ENCODE results near the gene FNDC11.
"Not testable (repeated sequence)": the region's sequence is repeated elsewhere in the genome, so short reads cannot be mapped to it uniquely, and the experiment has no call there.

FNDC11 gene

DNA sequence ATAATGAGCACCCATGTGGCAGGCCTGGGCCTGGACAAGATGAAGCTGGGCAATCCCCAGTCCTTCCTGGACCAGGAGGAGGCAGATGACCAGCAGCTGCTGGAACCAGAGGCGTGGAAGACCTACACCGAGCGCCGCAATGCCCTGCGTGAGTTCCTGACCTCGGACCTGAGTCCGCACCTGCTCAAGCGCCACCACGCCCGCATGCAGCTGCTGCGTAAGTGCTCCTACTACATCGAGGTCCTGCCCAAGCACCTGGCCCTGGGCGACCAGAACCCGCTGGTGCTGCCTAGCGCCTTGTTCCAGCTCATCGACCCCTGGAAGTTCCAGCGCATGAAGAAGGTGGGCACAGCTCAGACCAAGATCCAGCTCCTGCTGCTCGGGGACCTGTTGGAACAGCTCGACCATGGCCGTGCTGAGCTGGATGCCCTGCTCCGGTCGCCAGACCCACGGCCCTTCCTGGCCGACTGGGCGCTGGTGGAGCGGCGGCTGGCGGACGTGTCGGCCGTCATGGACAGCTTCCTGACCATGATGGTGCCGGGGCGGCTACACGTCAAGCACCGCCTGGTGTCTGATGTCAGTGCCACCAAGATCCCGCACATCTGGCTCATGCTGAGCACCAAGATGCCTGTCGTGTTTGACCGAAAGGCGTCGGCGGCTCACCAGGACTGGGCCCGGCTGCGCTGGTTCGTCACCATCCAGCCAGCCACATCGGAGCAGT lies 1.9 kb downstream of the FNDC11 start:
- no peak for DNase-seq

GRCh38 chr20:63556873-63557478 lies 3.0 kb downstream of the FNDC11 start:
- DNase-seq: no peak

DNA sequence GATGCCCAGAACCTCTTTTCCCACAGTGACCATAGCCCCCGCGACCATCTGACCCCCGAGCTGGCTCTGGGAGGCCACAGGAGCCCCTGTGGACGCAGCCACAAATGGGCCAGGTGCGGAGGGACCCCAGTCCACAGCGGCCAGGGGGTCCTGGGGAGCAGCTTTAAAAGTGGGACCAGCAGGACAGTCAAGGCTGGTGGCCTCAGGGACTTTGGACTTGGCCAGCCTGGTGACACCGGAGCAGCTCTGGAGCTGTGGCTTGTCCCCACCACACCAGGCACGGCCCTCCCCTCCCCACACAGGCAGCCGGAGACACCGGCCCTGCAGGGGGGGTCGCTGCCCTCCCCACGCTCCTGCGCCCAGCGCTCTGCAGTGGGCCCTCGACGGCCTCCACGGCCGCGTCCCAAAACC lies 3.5 kb downstream of the FNDC11 start:
- no peak for DNase-seq

DNA sequence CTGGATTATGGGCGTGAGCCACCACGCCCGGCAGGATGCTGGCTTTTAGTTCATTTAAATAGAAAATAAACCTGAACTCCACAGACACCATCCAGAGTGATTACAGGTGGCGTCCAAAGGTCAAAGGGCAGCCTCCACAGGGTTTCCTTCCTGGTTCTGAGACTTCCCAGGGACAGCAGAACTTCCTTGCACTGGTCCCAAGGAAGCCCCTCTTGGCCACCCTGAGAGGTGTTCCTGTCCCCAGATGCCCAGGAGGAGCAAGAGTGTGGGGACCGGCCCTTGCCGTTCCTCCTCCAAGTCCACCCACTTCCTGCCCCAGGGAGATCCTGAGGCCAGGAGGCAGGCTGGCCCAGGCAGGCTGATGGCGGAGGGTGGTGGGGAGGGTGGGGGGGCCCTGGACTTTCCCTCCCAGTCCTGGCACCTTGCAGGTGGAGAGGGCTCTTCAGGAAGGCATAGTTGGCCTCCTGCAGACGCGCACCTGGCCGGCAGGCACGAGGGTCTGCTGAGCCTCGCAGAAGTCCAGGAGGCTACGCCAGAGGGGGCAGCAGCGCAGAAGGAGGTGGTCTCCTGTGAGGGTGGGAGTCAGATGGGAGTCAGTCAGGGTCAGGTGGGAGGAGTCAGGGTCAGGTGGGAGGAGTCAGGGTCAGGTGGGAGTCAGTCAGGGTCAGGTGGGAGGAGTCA lies 5.0 kb downstream of the FNDC11 start:
- no peak for DNase-seq

DNA sequence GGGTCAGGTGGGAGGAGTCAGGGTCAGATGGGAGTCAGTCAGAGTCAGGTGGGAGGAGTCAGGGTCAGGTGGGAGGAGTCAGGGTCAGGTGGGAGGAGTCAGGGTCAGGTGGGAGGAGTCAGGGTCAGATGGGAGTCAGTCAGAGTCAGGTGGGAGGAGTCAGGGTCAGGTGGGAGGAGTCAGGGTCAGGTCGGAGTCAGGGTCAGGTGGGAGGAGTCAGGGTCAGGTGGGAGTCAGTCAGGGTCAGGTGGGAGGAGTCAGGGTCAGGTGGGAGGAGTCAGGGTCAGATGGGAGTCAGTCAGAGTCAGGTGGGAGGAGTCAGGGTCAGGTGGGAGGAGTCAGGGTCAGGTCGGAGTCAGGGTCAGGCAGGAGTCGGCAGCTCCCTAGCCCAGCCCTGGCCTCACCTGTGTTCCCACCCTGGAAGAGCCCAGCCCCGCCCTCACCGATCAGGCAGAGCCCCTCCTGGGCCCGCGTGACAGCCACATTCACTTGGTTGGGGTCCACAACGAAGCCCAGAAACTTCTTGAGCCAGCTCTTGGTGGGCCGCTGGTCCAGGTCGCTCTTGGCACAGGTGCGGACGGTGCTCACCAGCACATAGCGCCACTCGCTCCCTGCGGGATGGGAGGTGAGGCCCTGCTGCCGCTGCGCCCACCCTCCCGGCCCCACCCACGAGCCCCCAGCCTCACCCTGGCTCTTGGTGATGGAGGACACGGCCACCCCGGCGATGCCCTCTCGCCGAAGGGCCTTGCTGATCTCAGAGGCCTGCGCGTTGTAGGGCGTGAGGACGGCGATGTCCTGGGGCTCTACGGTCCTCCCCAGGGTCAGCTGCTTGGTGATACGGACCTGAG lies 5.8 kb downstream of the FNDC11 start:
- not testable (repeated sequence) for DNase-seq

DNA sequence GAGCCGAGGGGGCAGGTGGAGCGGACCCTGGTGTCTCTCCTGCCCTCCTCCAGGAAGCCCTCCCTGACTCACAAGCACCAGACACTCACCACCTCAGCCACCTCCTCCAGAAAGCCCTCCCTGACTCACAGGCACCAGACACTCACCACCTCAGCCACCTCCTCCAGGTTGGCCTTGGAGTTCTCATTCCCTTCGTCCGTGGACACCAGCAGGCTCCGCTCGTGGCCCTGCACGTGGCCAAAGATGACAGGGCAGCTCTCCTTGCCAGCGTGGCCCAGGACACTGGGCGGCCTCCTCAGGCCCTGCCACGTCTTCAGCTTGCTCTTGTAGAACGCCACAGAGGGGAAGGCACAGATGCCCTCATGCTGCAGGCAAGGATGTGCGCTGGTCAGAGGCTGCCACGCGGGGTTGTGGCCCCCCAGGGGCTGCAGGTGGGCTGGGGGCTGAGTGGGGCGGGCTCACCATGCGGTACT lies 6.4 kb downstream of the FNDC11 start:
- no peak for DNase-seq

GRCh38 chr20:63560856-63561609 lies 7.1 kb downstream of the FNDC11 start:
- no peak for DNase-seq

GRCh38 chr20:63561624-63562396 lies 7.9 kb downstream of the FNDC11 start:
- DNase-seq: no peak

DNA sequence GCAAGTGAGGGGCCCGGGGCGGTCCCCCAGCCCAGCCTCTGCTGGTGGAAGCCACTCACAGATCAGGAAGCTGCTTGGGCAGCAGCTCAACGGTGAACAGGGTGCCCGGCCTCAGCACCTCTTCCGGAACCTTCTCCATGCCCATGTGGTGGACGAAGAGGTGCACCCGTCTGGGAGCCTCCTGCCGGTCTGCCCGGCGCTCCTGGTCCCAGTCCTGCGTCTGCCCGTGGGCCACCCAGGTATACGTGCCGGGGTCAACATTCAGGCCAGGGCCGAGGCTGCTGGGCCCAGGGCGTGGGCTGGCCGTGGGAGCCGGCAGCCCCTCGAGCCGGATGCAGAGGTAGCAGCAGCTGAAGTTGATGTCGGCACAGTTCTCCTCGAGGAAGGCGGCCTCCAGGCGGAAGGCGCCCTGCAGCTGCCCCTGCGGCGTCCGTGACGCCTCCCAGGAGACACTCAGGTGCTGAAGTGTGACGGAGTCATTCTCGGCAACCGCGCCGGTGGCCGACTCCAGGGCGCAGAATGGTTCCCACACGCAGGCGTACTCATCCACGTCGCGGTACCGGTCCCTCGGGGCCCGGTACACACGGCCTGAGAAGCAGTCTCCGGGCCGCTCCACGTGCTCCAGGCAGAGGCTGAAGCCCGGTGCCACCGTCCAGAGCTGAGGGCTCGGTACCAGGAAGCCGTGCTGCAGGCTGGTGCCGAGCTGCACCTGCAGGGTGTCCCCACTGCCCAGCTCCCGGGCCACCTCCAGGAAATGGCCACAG lies 8.7 kb downstream of the FNDC11 start:
- DNase-seq: no peak

DNA sequence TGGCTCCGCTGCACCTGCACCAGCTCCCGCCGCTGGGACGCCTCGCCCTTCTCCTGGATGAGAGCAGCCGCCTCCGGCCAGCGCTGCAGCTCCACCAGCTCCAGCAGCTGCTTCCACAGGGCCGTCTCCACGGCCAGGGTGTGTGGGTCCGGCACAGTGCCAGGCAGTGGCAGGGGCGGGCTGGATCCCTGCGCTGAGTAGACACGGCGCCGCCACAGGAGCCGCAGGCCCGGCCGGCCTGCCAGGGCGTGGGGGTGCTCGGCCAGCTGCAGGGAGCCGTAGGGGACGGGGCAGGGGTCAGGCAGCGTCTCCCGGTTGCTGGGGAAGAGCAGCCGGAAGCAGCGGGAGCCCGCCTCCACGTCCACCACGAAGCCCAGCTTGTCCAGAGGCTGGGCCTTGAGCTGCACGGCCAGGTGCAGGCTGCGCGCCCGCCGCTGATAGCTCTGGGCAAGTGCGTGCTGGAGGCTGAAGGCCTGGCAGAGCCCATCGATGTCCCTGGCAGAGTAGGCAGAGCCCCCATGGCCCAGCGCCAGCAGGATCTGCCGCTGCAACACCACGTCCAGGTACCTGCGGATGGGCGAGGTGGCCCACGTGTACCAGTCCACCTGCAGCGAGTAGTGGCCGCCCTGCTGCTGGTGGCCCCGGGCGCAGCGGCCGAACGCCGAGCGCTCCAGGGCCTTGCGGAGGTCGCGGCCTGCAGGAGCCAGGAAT lies 9.4 kb downstream of the FNDC11 start:
- no peak for DNase-seq

GRCh38 chr20:63564036-63564810 lies 10.3 kb downstream of the FNDC11 start:
- no peak for DNase-seq

- no peak for DNase-seq
These were observed 11.2 kb downstream of the FNDC11 start for GRCh38 chr20:63565021-63565698.

DNA sequence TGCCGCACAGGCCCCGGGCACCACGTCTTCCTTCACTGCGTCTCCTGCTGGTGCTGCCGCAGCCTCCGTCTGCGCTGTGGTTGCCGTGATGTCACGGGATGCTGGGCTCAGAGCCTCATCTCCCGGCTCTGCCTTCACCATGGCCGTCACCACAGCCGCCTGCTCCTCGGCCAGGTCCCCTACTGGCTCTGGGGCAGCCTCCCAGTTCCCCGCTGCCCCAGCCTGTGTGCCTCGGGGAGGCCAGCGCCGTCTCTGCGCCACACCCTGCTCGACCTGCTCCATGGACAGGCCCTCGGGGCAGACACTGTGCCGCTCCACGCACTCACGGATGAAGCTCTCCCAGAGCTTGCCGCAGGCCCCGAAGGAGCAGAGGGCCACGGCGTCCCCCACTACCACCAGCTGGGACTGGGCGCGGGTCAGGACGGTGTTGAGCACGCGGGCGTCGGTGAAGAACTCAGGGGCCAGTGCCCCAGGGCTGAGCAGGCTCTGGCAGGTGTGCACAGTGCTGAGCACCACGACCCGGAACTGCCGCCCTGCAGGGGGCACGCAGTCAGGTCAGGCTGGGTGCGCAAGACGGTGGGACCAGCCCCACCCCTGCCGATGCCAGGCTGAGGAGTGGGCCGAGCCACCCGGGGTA lies 11.9 kb downstream of the FNDC11 start:
- DNase-seq: no peak

DNA sequence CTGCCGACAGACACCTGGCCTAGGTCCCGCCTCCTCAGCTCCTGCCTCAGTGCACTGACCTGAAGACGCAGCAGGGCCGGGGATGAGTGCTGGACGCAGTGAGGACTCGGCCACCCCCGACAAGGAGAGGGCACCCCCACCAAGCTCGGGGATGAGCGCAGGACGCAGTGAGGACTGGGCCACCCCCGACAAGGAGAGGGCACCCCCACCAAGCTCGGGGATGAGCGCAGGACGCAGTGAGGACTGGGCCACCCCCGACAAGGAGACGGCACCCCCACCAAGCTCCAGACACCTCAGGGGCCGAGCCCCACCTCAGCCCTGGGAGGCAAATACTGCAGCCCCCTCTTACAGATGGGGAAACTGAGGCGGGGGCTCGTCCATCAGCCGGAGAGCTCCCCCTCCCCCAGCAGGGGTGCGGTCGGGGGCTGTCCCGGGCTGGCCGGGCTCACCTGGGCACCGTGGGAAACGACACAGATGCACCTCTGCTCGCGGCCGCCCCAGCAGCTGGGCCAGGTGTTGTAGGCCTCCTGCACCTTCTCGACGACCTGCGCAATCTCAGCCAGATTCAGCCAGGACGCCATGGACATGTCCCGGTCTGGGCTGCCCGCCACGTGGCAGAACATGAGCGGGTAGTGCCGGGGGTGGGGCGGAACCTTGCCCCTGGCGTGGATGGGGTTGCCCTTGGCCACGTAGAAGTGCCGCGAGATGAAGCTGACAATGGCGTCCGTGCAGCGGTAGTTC lies 12.6 kb downstream of the FNDC11 start:
- no peak for DNase-seq

DNA sequence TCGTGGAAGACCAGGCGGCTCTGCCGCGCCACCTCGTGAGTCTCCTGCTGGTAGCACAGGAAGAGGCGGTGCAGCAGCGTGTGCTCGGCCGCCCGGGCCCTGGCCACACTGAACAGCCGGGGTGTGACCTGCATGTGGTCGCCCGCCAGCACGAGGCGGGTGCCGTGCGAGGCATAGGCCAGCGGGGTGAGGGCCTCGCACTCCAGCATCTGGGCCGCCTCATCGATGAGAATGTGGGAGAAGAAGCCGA lies 13.1 kb downstream of the FNDC11 start:
- no peak for DNase-seq

DNA sequence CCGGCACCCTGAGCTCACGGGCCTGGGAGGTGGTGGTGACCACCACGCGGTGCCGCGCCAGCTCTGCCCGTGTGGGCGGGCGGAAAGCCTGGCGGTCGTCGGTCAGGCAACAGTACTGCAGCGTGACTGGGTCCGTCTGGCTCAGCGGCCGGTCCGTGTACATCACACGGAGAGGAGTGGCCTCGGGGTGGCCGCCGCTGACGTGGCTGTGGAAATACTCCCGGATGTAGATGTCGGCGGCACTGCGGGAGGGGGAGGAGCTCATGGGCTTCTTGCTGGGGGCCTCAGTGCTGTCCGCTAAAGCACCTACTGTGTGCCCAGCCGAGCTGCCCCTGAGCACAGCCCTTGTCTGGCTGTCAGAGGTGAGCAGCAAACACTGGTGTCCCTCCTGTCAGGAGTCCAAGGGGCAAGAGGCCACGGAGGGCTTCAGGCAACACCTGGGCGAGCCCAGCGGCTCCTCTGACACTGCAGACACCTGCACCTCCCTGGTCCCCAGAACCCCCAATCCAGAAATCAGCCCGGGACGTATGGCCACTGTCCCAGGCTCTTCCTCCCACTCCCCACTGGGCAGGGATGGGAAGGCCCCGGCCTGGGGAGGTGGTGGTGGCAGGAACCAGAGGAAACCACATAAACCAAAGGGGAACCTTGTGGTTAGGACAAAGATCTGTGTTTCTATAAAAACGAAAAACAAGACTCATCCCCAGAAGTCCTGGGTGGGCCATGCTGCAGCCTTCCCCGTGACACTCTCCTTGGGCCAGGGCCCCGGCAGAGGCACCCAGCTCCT lies 13.6 kb downstream of the FNDC11 start:
- DNase-seq: no peak

Data from T1000 (cell line).